ENCODE results near the gene CCL5. TPM values are rescaled to one million over a fixed set of nuclear protein-coding genes. Genes with fewer than 3 reads are reported as not detected.

CCL5 gene
- total and polyA plus RNA-seq, 2 donors (not counting 1 experiment from before 2014, with no cell fraction given) = 2.9 to 5.3 TPM

DNA sequence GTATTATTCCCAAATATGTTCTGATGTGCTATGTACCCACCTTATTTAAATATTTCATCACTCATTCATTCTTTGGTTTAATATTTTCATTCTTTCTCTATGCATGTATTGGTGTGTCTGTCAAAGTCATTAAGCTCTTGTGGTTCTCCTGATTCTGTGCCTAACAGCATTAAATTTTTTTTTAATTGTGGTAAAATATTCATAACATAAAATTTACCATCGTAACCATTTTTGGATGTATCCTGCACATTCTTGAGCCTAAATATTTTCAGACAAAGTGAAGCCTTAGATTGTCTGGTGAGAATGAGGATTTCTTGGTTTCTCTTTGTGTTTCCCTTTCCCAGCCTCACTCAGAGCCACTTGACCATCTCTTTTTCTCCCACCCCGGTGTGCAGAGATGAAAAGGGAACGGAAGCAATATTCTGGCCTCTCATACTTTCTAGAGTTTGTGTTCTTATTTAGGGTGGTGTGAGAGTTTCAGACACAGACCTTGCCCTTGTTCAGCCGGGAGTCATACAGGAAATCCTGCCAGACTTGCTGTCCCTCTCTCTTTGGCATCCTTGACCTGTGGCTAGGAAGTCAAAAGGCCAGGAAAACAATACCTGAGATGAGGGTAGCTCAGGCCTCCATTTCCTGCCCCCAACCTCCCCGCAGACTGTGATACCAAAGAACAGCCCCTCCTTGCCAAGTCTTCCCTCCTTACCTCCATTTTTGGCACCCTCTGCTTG is 4.9 kb downstream of the CCL5 start:
- Histone ChIP-seq H2AFZ (ENCODE audit: insufficient read depth, low read depth, low read length, poor library complexity, severe bottlenecking) (peak overlapping the region; percentile 55), H3K9me3 (ENCODE audit: control extremely low read depth in 1 of 3, control insufficient read depth in 2 of 3, insufficient read depth in 1 of 3, low read length in 2 of 3) (no peaks in the 10 kb centered on the region), H3K79me2 (ENCODE audit: control insufficient read depth, insufficient read depth, low read length) (no peaks in the 10 kb centered on the region), H4K20me1 (ENCODE audit: control insufficient read depth, insufficient read depth, low read length, poor library complexity, severe bottlenecking) (no peaks in the 10 kb centered on the region), H3K27ac (ENCODE audit: low read length in 2 of 2) (no peak overlapping the region), H3K4me1 (ENCODE audit: control insufficient read depth in 2 of 2, insufficient read depth in 2 of 2, low read length in 2 of 2) (peaks cover 5 to 12% of the 10 kb centered on the region in 2 donors), H3K27me3 (replicated peaks in 1 of 4; ENCODE audit: control extremely low read depth in 1 of 4, control insufficient read depth in 3 of 4, insufficient read depth in 4 of 4, low read length in 3 of 4) (peaks cover 0 to 2% (median 0%) of the 10 kb centered on the region in 4 experiments), H3K4me2 (replicated peaks; ENCODE audit: low read depth, low read length, poor library complexity, severe bottlenecking) (peak overlapping the region; percentile 26), H3K36me3 (replicated peaks in 1 of 2; ENCODE audit: control extremely low read depth in 1 of 2, control insufficient read depth in 1 of 2, extremely low read depth in 1 of 2, insufficient read depth in 2 of 2, low read length in 1 of 2) (no peaks in the 10 kb centered on the region), H3K4me3 (ENCODE audit: control extremely low read depth in 1 of 5, extremely low read depth in 1 of 5, insufficient read depth in 1 of 5, low read depth in 2 of 5, low read length in 4 of 5) (no peak overlapping the region), H3K9ac (ENCODE audit: low read length) (no peak overlapping the region)
- Mint-ChIP-seq H3K9me3 (ENCODE audit: insufficient read depth) (no peaks in the 10 kb centered on the region), H3K27me3 (no peaks in the 10 kb centered on the region), H3K4me3 (no peak overlapping the region), H3K27ac (peak overlapping the region; percentile 8), H3K4me1 (peaks cover 35% of the 10 kb centered on the region)
- TF ChIP-seq, protein P1, sequence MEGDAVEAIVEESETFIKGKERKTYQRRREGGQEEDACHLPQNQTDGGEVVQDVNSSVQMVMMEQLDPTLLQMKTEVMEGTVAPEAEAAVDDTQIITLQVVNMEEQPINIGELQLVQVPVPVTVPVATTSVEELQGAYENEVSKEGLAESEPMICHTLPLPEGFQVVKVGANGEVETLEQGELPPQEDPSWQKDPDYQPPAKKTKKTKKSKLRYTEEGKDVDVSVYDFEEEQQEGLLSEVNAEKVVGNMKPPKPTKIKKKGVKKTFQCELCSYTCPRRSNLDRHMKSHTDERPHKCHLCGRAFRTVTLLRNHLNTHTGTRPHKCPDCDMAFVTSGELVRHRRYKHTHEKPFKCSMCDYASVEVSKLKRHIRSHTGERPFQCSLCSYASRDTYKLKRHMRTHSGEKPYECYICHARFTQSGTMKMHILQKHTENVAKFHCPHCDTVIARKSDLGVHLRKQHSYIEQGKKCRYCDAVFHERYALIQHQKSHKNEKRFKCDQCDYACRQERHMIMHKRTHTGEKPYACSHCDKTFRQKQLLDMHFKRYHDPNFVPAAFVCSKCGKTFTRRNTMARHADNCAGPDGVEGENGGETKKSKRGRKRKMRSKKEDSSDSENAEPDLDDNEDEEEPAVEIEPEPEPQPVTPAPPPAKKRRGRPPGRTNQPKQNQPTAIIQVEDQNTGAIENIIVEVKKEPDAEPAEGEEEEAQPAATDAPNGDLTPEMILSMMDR (IDR thresholded peaks at IDR 0.05) = no peak
- no peak for TF ChIP-seq EZH2 (IDR thresholded peaks at IDR 0.05; ENCODE audit: borderline replicate concordance, insufficient read depth, low read depth, low read length, poor library complexity, severe bottlenecking)
- ATAC-seq (ENCODE audit: low read depth) (no peak), DNase-seq (no peak)
- ChIA-PET POLR2A (no interaction called here), CTCF (interaction anchor here (1.2 to 1.5 kb wide), 2 partner anchors 10 to 27 kb away, joined by 3 to 4 read pairs; no protein-coding TSS in a partner anchor)
- WGBS (ENCODE audit: insufficient coverage) = 13% methylated on average over 2 of the region's 5 CpGs
- intact Hi-C loops (cut with micrococcal nuclease) = no loop called here

All from B cell (primary cell).